ENCODE measurements around the gene GLRA3. TPM values are rescaled to one million over a fixed set of nuclear protein-coding genes. Genes with fewer than 3 reads are reported as not detected.

GLRA3 gene
- total RNA-seq, 2 experiments from 2014 or later, result not detected

GRCh38 chr4:174734181-174734580 is 94.9 kb downstream of the GLRA3 start:
- Mint-ChIP-seq H3K4me3 (no peak overlapping the region), H3K4me1 (no peaks in the 10 kb centered on the region), H3K9me3 (no peaks in the 10 kb centered on the region), H3K27me3 (no peaks in the 10 kb centered on the region), H3K27ac (no peak overlapping the region), H3K36me3 (ENCODE audit: low read depth) (no peaks in the 10 kb centered on the region)
- POLR2A ChIA-PET, result no interaction called here
- CTCF ChIA-PET, result no interaction called here
- DNase-seq, result no peak

- Mint-ChIP-seq H3K4me1 (no peaks in the 10 kb centered on the region), H3K4me3 (no peak overlapping the region), H3K9me3 (no peaks in the 10 kb centered on the region), H3K27me3 (peaks cover 6% of the 10 kb centered on the region), H3K27ac (no peak overlapping the region), H3K36me3 (ENCODE audit: low read depth) (no peaks in the 10 kb centered on the region)
- ChIA-PET CTCF (no interaction called here), POLR2A (no interaction called here)
- no peak for DNase-seq
These were observed 111.2 kb downstream of the GLRA3 start for GRCh38 chr4:174717828-174718227.

DNA sequence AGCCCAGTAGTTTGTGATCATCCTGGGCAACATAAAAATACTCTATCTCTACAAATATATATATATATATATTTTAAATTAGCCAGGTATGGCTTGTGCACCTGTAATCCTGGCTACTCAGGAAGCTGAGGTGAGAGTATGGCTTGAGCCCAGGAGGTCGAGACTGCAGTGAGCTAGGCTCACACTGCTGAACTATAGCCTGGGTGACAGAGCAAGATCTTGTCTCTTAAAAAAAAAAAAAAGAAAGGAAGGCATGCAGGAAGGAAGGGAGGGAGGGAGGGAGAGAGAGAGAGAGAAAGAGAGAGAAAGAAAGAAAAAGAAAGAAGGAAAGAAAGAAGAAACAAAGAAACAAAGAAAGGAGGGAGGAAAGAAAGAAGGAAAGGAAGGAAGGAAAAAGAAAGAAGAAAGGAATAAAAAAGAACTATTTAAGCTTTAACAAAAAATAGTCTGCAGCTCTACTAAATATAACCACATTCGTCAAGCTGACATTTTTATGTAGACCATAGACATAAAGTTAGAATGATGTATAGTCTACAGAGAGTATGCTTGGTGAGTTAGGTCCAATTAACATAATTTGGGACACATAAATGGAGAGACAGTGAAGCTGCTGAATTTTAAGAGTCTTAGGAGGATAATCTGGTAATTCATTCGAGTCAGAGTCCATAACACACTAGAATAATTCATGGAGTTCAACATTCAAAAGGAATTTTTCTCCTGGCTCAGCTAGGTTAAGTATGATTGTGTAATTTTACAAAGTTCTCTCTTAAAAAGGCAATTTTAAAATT is 111.9 kb downstream of the GLRA3 start:
- no peak overlapping the region for H3K4me3 Mint-ChIP-seq
- no peak overlapping the region for H3K27ac Mint-ChIP-seq
- POLR2A ChIA-PET, result no interaction called here
- H3K4me1 Mint-ChIP-seq, result no peaks in the 10 kb centered on the region
- H3K27me3 Mint-ChIP-seq, result peaks cover 6% of the 10 kb centered on the region
- no peak for DNase-seq
- CTCF ChIA-PET, result no interaction called here
- H3K9me3 Mint-ChIP-seq, result no peaks in the 10 kb centered on the region
- H3K36me3 Mint-ChIP-seq (ENCODE audit: low read depth), result no peaks in the 10 kb centered on the region

GRCh38 chr4:174714393-174715211 is 114.4 kb downstream of the GLRA3 start:
- H3K4me3 Mint-ChIP-seq, result no peak overlapping the region
- CTCF ChIA-PET, result no interaction called here

DNA sequence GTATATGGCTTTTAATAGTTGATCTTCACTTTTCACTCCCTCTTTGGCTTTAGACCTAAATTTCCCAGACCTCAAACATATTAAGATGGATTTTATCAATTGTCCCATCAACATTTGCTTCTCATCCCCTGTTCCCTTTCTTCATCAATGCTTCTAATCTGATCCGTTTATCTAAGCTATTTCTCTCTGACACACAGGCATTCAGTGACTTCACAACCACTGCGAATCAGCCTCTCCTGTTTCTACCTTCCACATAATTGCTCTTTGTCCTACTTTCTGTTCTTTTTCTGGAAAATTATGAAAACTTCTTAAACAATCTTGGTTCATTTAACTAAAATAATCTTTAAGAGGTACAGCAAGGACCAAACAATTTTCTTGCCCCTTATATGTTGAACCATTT is 115.2 kb downstream of the GLRA3 start:
- no peak for DNase-seq
- ChIA-PET POLR2A (no interaction called here), CTCF (no interaction called here)
- no peak overlapping the region for H3K4me3 Mint-ChIP-seq
- no peak overlapping the region for H3K27ac Mint-ChIP-seq
- H3K36me3 Mint-ChIP-seq (ENCODE audit: low read depth), result no peaks in the 10 kb centered on the region
- peaks cover 8% of the 10 kb centered on the region for H3K27me3 Mint-ChIP-seq
- H3K4me1 Mint-ChIP-seq, result no peaks in the 10 kb centered on the region
- no peaks in the 10 kb centered on the region for H3K9me3 Mint-ChIP-seq

More at GRCh38 chr4:174714393-174715211, 114.4 kb downstream of the GLRA3 start:
- Mint-ChIP-seq H3K4me1 (no peaks in the 10 kb centered on the region), H3K9me3 (no peaks in the 10 kb centered on the region), H3K27me3 (peaks cover 8% of the 10 kb centered on the region), H3K27ac (no peak overlapping the region), H3K36me3 (ENCODE audit: low read depth) (no peaks in the 10 kb centered on the region)
- POLR2A ChIA-PET, result no interaction called here
- DNase-seq, result peak; percentile 26

- Mint-ChIP-seq H3K4me1 (no peaks in the 10 kb centered on the region), H3K4me3 (no peak overlapping the region), H3K9me3 (no peaks in the 10 kb centered on the region), H3K27ac (no peak overlapping the region), H3K36me3 (ENCODE audit: low read depth) (no peaks in the 10 kb centered on the region), H3K27me3 (peaks cover 8% of the 10 kb centered on the region)
- no peak for DNase-seq
- ChIA-PET POLR2A (no interaction called here), CTCF (no interaction called here)
These were observed 115.9 kb downstream of the GLRA3 start for GRCh38 chr4:174713181-174713580.

DNA sequence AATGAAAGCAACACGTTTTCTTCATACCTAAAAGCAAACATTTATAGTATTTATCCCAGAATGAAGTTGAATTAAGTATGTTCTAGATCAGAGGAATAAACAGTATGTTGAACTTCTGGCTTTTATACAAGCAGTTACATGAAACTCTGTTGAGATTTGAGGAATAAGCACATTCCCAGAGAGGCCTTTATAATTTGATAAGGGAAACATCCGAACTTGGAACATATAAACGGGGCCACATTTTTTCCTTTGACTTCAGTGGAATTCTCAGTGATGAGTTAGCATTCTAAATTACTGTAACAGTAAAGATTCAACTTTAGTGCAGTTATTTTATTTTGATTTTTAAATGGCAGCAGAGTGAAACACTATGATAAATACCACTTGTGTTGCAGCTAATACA is 119.5 kb downstream of the GLRA3 start:
- POLR2A ChIA-PET, result no interaction called here
- Mint-ChIP-seq H3K27me3 (peaks cover 8% of the 10 kb centered on the region), H3K27ac (no peak overlapping the region), H3K36me3 (ENCODE audit: low read depth) (no peaks in the 10 kb centered on the region), H3K9me3 (no peaks in the 10 kb centered on the region), H3K4me1 (no peaks in the 10 kb centered on the region), H3K4me3 (no peak overlapping the region)
- DNase-seq, result no peak
- CTCF ChIA-PET, result no interaction called here

GRCh38 chr4:174708381-174708780 is 120.7 kb downstream of the GLRA3 start:
- no peak overlapping the region for H3K27ac Mint-ChIP-seq
- no peak for DNase-seq
- H3K9me3 Mint-ChIP-seq, result no peaks in the 10 kb centered on the region
- no peak overlapping the region for H3K4me3 Mint-ChIP-seq
- ChIA-PET CTCF (no interaction called here), POLR2A (no interaction called here)
- peaks cover 3% of the 10 kb centered on the region for H3K27me3 Mint-ChIP-seq
- H3K36me3 Mint-ChIP-seq (ENCODE audit: low read depth), result no peaks in the 10 kb centered on the region
- no peaks in the 10 kb centered on the region for H3K4me1 Mint-ChIP-seq

DNA sequence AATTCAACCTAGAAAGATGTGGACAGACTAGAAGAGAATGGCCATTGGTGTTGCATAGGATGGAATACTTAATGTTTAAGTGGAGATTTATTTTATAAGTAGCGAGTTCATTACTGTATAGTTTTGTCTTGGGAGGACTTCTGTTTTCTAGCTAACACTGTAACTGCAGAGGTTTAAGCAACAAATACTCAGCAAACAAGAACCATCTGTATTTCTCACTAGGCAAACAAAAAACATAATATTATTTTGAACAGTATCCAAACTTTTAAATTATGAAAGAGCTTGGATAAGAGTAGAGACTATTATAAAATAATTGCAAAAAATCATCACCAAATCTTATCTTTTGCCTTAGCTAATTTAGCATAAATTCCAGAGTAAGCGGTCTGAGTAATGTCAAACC is 121.1 kb downstream of the GLRA3 start:
- no peak overlapping the region for H3K4me3 Mint-ChIP-seq

GRCh38 chr4:174707051-174707676 is 121.9 kb downstream of the GLRA3 start:
- H3K27ac Mint-ChIP-seq, result no peak overlapping the region
- H3K4me3 Mint-ChIP-seq, result no peak overlapping the region
- no peaks in the 10 kb centered on the region for H3K9me3 Mint-ChIP-seq
- H3K27me3 Mint-ChIP-seq, result peaks cover 2% of the 10 kb centered on the region
- CTCF ChIA-PET, result no interaction called here
- no peak for DNase-seq
- POLR2A ChIA-PET, result no interaction called here
- H3K4me1 Mint-ChIP-seq, result no peaks in the 10 kb centered on the region
- H3K36me3 Mint-ChIP-seq (ENCODE audit: low read depth), result no peaks in the 10 kb centered on the region

More for the DNA sequence above, 121.1 kb downstream of the GLRA3 start:
- Mint-ChIP-seq H3K36me3 (ENCODE audit: low read depth) (no peaks in the 10 kb centered on the region), H3K4me1 (no peaks in the 10 kb centered on the region), H3K9me3 (no peaks in the 10 kb centered on the region), H3K27ac (no peak overlapping the region), H3K27me3 (peaks cover 2% of the 10 kb centered on the region)
- ChIA-PET CTCF (no interaction called here), POLR2A (no interaction called here)
- no peak for DNase-seq

GRCh38 chr4:174702979-174703478 is 126.0 kb downstream of the GLRA3 start:
- no peaks in the 10 kb centered on the region for H3K27me3 Mint-ChIP-seq
- ChIA-PET CTCF (interaction anchor here (0.5 kb wide), 1 partner anchor 1135 kb away, joined by 4 read pairs; no protein-coding TSS in a partner anchor), POLR2A (no interaction called here)
- H3K36me3 Mint-ChIP-seq (ENCODE audit: low read depth), result no peaks in the 10 kb centered on the region
- H3K4me3 Mint-ChIP-seq, result no peak overlapping the region
- no peaks in the 10 kb centered on the region for H3K4me1 Mint-ChIP-seq
- H3K27ac Mint-ChIP-seq, result no peak overlapping the region
- H3K9me3 Mint-ChIP-seq, result no peaks in the 10 kb centered on the region
- no peak for DNase-seq

DNA sequence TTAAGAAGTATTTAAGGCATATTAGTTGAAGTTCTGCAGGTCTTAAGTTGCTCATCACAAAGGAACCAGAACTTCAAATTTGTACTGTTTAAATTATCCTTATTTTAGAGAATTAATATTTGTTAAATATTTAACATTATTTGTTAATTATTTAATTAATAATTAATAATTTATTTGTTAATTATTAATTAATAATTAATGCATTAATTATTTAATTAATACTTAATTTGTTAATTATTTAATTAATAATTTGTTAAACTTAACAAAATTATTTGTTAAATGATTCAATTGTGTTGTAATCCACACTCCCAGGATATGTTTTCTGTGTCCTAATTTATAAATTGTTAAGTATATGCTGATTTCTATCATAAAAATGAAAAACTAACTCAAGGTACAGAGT is 129.4 kb downstream of the GLRA3 start:
- no peak overlapping the region for H3K27ac Mint-ChIP-seq
- ChIA-PET CTCF (no interaction called here), POLR2A (no interaction called here)
- H3K4me3 Mint-ChIP-seq, result no peak overlapping the region
- no peaks in the 10 kb centered on the region for H3K27me3 Mint-ChIP-seq
- no peak for DNase-seq
- no peaks in the 10 kb centered on the region for H3K36me3 Mint-ChIP-seq (ENCODE audit: low read depth)
- H3K9me3 Mint-ChIP-seq, result no peaks in the 10 kb centered on the region
- no peaks in the 10 kb centered on the region for H3K4me1 Mint-ChIP-seq

- H3K27ac Mint-ChIP-seq, result no peak overlapping the region
- H3K4me1 Mint-ChIP-seq, result no peaks in the 10 kb centered on the region
- CTCF ChIA-PET, result no interaction called here
- H3K27me3 Mint-ChIP-seq, result no peaks in the 10 kb centered on the region
- H3K4me3 Mint-ChIP-seq, result no peak overlapping the region
- DNase-seq, result no peak
- H3K9me3 Mint-ChIP-seq, result no peaks in the 10 kb centered on the region
- H3K36me3 Mint-ChIP-seq (ENCODE audit: low read depth), result no peaks in the 10 kb centered on the region
- POLR2A ChIA-PET, result no interaction called here
These were observed 131.2 kb downstream of the GLRA3 start for GRCh38 chr4:174697896-174698295.

Measured in activated CD4-positive, alpha-beta T cell treated with anti-CD3 and anti-CD28 coated beads, Interleukin-2, amount 10 ng/mL, durations not matched to agents 7 days and 5 days (primary cell).